HG02852 (cell line): ENCODE measurements around the gene SHOX.

Experiments used
- ATAC-seq: cut with Tn5 transposase; IDR thresholded peaks from one replicate; pipeline ENCODE4 v1.9.1; 2021; ENCODE audit warnings: mild to moderate bottlenecking, moderate library complexity; ENCODE audit not compliant: unreplicated experiment

The SHOX gene

DNA sequence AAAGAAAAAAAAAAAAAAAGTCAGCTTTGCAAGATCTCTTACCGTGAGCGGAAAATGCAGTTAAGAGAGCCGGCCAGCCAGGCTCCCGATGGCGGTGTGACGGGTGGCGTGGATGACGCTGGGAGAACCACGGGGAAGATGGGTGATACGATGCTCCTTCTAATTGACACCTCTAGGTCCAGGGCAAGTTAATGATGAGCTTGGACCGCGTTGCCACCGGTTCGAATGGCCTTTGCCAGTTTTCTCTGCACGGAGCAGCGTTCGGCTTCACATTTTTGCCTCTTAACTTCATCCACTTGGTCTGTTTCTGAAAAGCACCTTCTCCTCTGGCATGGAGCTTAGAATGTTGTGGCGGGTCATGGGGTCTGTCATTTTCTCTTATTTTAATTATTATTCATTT is 33.2 kb downstream of the SHOX start:
- ATAC-seq = no peak

DNA sequence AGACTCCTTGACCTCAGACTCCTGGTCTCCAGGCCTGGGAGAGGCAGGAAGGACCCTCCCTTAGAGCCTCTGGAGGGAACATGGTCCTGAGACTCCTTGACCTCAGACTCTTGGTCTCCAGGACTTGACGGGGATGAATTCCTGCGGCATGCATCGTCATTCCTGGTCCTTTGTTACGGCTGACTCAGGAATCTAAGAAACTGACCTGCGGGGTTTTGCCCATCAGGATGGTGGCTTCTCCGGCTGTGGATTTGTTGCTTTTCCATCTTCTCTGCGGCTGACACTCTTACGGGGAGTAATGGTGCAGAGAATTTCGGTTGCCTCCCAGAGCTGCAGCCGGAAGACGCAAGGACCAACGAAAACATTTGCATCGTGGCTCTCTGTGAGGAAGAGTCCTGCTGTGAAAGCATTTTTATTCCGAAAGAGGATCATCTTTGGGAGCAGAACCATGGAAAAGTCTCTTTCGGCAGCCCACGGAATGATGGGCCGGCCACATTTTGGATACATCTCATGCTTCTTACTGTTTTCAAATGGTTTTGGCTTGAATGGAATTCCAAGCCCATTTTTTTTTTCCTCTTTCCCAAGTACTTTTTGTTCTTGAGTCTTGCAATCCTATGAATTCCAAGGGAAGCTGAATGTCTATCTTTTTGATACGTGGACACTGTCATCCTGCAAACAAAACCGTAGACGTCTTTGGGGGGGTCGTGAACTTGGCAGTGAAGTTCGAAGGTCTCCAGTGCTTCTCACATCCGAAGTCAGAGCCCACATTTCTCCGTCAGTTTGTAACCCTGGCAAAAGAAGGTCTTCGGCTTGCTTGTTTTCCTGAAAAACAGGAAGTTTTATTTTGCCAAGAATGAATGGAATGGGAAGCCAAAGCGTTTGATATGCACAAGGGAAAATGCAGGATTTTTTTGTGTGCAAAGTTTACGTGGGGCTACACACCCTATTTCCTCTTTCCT is 36.5 kb downstream of the SHOX start:
- ATAC-seq = no peak

DNA sequence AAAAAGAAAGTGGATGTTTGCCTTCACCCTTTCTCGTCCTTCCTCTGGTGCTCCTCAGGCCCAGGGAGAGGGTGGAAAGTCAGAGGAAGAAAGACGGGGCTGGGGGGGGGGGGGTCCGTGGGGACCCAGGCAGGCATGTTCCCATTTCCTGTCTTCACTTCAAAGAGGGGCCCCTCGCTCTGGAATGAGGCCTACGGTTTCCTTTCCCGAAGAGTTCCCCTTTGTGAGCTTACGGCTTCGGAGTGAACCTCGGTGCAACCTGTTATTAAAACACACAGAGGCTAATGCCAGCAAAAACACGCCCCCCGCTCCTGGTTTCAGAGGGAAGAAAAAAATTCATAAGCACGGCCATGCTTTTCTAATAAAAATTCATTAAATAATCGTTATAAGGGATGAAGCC is 40.1 kb downstream of the SHOX start:
- ATAC-seq = no peak

DNA sequence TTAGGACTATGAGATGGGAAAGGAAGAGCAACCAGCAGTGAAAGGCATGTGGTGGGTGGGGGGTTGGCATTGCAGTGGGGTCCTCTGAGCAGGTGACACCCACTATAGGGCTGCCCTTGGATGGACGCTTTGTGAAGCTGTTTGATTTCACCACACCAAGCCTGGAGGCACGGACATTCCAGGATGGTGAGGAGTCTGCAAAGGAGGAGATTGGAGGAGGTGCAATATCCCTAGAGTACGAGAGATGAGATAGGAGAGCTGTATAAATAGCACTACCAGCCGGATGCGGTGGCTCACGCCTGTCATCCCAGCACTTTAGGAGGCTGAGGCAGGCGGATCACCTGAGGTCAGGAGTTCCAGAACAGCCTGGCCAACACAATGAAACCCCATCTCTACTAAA is 42.3 kb downstream of the SHOX start:
- no peak for ATAC-seq

DNA sequence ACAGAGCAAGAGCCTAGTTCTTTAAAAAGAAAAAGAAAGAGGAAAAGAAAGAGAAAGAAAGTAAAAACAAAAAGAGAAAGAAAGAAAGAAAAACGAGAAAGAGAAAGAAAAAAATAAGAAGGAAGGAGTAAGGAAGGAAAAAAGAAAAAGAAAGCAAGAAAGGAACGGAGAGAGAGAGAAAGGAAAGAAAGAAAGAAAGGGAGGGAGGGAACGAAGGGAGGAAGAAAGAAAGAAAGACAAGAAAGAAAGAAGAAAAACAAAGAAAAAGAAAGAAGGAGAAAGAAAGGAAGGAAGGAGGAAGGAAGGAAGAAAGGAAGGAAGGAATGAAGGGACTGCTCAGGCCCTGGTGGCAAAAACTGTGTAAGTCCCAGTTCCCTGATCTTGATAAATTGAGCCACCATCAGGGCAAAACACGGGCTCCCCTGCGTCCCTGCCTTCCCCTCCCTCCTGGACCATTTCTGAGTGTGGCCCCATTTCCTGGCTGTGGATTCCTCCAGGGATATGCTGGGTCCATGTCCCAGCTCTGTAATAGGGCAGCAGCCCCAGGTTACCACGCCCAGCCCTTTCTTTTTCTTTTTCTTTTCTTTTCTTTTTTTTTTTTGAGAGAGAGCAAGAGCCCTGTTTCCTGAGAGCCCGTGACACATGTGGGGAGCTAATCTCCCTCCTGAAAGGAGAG is 44.8 kb downstream of the SHOX start:
- ATAC-seq = no peak

DNA sequence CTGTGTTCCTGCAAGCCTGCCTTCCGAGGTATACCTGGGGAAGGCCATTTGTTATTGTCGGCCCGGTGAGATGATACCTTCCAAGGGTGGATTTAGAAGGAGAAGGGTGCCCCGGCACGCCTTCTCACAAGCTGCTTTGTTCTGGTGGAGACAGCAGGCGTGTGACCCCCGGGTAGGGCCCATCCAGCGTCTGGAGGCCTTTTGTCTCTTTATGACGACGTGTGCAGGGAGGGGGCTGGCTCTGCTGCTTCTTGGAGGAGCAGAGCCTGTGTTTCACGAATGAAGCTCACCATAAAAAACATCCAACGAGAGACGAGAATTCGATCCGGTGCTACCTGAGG is 45.3 kb downstream of the SHOX start:
- ATAC-seq = no peak

DNA sequence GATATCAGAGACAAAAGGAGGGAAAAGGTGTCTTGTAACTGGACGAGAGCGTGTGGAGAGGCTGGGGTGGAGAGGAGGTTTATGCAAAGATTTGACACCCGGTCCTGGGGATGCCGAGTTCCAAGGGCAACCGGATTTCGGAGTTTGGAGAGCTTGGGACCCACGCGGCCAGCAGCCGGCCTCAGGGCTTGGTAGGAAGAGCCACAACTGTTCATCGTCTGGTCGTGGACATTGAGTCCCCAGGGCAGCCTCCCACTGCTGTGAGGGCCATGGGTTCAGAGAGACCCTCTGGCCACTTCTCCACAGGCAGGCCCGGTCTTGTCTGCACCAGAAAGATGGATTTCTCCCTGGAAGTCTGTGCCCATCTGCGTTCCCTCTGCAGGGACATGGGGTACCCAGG is 46.8 kb downstream of the SHOX start:
- ATAC-seq = no peak

DNA sequence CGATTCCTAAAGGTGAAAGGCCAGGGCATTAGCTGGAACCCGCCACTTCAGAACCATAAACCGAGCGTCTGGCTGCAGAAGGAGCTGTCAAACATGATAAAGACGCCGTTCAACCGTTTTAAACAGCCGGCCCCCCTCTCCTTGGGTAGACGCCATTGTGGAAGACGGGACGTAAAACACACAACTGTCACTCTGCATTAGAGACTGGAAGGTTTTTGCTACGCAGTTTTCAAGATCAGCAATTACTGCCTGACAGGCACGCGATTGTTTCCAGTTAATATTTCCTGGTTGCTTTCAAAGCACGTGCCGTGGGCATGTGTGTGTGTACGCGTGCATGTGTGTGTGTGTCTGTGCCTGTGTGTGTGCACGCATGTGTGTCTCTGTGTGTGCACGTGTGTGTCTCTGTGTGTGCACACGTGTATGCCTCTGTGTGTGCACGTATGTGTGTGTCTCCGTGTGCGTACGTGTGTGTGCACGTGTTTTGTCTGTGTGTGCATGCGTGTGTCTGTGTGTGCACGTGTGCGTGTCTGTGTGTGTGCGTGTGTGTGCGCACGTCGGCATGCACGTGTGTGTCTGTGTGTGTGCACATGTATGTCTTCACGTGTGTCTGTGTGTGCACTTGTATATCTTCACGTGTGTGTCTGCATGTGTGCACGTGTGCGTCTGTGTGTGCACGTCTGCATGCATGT is 48.8 kb downstream of the SHOX start:
- ATAC-seq = no peak

DNA sequence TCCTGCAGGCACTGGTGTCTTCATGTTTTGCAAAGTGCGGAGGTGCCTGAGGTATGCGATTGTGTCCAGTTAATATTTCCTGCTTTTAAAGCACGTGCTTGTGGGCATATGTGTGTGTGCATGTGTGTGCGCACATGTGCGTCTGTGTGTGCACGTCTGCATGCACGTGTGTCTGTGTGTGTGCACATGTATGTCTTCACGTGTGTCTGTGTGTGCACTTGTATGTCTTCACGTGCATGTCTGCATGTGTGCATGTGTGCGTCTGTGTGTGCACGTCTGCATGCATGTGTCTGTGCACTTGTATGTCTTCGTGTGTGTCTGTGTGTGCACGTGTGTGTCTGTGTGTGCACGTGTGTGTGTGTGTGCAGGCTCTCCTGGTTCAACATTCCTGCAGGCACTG is 49.5 kb downstream of the SHOX start:
- ATAC-seq = no peak

DNA sequence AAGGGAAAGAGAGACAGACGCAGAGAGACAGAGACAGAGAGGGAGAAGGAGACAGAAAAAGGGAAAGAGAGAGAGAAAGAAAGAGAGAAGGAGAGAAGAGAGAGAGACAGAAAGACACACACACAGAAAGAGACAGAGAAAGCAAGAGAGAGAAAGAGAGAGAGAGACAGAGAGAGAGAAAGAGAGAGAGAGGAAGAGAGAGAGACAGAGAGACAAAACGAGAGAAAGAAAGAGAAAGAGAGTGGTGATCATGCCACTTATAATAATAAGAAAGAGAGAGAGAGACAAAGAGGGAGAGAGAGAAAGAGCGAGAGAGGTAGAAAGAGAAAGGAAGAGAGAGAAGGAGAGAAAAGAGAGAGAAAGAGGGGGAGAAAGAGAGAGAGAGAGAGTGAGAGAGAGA is 51.4 kb downstream of the SHOX start:
- no peak for ATAC-seq

DNA sequence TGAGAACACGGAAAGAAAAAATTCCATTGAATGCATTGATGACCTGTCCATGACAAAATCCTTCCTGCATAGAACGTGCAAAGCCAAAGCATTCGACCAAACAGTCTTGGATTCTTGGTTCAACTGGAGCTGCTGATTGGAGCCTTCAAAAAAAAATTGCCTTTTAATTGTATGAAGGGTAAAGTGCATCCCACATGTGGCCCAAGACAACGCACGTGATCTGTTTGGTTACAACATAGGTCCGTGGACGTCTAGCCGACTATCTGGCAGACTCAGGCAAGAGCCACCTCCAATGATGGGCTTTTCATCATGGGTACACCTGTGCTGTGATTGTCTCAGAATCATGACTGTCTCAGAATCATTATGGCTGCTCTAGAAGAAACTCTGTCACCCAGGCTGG is 52.3 kb downstream of the SHOX start:
- ATAC-seq = no peak

DNA sequence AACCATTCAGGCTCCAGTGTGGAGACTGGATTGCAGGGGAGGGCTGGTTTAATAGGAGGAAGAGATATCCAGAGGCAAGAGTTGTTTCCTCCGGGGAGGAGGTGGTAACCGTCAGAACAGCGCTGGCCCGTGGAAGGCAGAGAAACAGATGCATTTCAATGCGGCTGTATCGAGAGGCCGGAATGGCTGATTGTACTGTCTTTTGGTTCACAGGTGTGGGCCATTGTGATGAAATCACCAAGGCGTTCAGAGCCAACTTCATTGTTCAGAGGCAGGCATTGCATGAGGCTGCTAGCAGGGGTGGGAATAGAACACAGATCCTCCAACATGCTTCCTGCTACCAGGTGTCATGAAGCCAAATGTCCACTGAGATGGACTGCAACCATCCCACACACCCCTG is 53.0 kb downstream of the SHOX start:
- no peak for ATAC-seq

DNA sequence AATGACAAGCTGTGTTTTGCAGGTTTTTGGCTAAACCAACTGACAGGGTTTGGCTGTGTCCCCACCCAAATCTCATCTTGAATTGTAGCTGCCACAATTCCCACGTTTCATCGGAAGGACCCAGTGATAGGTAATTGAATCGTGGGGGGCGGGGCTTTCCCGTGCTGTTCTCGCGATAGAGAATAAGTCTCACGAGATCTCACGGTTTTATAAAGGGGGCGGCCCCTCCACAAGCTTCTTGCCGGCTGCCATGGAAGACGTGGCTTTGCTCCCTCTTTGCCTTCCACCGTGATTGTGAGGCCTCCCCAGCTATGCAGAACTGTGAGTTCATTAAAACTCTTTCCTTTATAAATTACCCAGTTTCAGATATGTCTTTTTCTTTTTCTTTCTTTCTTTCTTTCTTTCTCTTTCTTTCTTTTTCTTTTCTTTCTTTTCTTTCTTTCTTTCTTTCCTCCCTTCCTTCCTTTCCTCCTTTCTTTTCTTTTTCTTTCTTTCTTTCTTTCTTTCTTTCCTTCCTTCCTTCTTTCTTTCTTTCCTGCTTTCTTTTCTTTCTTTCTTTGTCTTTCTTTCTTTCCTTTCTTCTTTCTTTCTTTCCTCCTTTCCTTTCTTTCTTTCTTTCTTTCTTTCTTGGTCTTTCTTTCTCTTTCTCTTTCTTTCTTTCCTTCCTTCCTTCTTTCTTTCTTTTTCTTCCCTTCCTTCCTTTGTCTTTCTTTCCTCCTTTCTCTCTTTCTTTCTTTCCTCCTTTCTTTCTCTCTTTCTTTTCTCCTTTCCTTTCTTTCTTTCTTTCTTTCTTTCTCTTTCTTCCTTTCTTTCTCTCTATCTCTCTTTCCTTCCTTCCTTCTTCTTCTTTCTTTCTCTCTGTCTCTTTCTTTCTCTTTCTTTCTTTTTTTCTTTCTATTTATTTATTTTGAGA is 54.8 kb downstream of the SHOX start:
- no peak for ATAC-seq

DNA sequence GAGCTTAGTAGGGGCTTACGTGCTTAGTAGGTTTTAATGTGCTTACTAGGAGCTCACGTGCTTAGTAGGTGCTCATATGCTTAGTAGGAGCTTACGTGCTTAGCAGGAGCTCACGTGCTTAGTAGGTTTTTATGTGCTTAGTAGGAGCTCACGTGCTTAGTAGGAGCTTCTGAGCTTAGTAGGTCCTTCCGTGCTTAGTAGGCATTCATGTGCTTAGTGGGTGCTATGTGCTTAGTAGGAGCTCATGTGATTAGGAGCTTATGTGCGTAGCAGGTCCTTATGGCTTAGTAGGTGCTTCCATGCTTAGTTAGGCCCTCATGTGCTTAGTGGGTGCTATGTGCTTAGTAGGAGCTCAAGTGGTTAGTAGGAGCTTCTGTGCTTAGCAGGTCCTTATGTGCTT is 59.4 kb downstream of the SHOX start:
- ATAC-seq = no peak

DNA sequence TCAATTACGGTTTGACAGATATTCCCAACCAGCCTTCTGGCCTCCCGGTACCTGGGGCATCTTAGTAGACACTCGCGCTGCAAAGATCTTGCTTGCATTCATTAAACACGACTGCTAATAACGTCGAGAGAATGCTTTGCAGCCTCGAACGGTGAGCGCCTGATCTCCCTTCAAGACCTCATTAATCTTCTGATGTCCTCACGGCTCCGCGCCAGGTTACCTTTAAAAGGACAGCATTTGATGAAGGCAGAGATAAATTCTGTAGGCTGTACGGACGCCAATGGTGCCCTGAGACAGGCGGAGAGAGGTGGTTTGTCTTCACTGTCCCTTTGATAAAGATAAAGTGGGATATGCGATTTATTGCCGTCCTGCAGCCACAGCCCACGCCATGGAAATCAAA is 64.2 kb downstream of the SHOX start:
- ATAC-seq = no peak

DNA sequence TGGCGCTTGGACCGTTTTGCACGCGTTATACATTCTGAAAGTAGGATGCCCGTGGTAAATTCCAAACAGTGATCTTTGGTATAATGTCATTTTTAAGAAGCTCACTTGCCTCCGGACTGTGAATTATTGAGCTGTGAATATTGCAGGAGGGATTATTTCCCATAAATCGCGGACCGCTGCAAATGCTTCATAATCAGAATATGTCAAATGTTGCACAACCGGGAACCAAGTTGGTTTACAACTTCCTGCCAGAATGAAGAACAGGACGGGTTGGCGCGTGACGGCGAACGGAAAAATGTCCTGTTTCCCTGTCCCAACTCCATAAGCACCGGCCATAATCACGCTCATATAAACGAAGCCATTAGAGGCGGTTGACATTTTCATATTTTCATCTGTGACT is 67.6 kb downstream of the SHOX start:
- ATAC-seq = no peak

DNA sequence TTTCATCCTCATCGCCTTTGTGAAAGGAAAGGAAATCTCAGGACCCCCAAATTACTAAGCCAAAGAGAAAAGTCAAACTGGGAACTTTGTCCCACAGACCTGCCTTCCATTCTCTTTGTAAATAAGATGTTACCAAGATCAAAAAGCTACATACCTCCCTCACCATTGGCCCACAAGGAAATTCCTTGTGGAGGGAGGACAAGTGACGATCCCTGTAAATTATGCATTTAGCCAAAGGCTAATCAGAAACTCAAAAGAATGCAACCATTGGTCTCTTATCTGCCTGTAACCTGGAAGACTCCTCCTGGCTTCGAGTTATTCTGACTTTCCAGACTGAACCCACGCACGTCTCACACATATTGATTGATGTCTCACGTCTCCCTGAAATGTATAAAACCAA is 70.3 kb downstream of the SHOX start:
- ATAC-seq = no peak

DNA sequence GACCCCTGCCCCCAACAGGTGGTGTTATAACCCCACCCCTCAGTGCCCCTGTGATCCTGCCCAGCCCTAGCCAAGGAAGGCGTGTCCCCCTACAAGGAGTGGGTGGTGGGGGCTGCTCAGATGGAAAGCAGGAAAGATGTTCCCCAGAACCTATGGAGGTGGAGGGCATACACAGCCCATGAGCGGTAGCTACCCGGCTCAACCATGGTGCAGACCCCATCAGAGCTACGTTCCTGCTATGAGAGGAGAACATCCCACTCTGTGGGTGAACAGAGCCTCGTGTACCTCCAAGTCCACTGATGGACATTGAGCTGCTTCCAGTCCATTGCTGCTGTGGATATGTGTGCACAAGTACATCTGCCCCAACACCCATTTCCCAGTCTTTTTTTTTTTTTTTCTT is 71.1 kb downstream of the SHOX start:
- no peak for ATAC-seq

DNA sequence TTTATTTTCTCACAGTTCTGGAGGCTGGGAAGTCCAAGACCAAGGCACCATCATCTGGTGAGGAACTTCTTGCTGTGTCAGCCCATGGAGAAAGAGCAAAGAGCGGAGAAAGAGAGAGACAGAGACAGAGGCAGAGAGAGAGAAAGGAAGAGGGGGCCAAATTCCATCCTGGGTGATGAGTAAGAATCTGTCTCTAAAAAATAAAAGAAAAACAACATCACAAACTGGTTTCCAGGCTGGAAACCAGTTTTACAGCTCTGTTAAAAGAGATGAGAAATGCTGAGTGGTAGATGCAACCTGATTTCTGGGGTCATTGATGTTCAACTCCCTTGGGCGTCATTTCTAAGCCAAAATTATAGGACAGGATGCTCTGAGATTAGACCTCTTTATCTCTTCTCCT is 72.9 kb downstream of the SHOX start:
- no peak for ATAC-seq

DNA sequence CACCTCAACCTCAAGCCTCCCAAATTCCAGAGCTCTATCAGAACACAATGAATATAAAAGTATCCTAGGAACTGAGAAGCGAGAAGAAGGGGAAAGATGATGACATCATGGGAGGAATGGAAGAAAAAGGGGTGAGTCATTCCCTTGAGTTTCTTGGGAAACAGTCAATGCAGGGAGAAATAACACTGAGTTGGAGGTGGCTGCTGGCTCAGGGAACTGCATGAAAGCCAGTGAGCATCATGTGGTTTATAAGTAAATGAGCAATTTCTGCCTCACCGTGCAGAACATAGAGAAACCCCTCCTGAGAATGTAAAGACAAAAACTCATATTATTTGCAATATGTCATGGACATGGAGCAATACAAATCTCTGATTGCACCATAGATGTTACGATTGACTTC is 73.3 kb downstream of the SHOX start:
- no peak for ATAC-seq
